Measurements from ENCODE around the gene PLCL2.
"Not testable (repeated sequence)": the region's sequence is repeated elsewhere in the genome, so short reads cannot be mapped to it uniquely, and the experiment has no call there.

The PLCL2 gene

GRCh38 chr3:17121336-17121735 lies 236.6 kb downstream of the PLCL2 start:
- DNase-seq: no peak
- in situ Hi-C loops (cut with MboI; ENCODE audit: low pct_unique_long_range_greater_than_20kb, low sequenced_read_pairs): no loop called here

GRCh38 chr3:17122758-17123157 lies 238.0 kb downstream of the PLCL2 start:
- DNase-seq: no peak
- in situ Hi-C loops (cut with MboI; ENCODE audit: low pct_unique_long_range_greater_than_20kb, low sequenced_read_pairs): no loop called here

GRCh38 chr3:17125738-17126442 lies 241.1 kb downstream of the PLCL2 start:
- no peak for DNase-seq
- in situ Hi-C loops (cut with MboI; ENCODE audit: low pct_unique_long_range_greater_than_20kb, low sequenced_read_pairs): no loop called here

- DNase-seq; in situ Hi-C loops (cut with MboI; ENCODE audit: low pct_unique_long_range_greater_than_20kb, low sequenced_read_pairs): not testable (repeated sequence)
Observed at GRCh38 chr3:17128671-17129070, 243.9 kb downstream of the PLCL2 start.

GRCh38 chr3:17129556-17129955 lies 244.8 kb downstream of the PLCL2 start:
- in situ Hi-C loops (cut with MboI; ENCODE audit: low pct_unique_long_range_greater_than_20kb, low sequenced_read_pairs): no loop called here
- DNase-seq: no peak

GRCh38 chr3:17130956-17131355 lies 246.2 kb downstream of the PLCL2 start:
- no peak for DNase-seq
- in situ Hi-C loops (cut with MboI; ENCODE audit: low pct_unique_long_range_greater_than_20kb, low sequenced_read_pairs): no loop called here

GRCh38 chr3:17132286-17133115 lies 247.7 kb downstream of the PLCL2 start:
- in situ Hi-C loops (cut with MboI; ENCODE audit: low pct_unique_long_range_greater_than_20kb, low sequenced_read_pairs): no loop called here
- DNase-seq: no peak

- DNase-seq: no peak
- in situ Hi-C loops (cut with MboI; ENCODE audit: low pct_unique_long_range_greater_than_20kb, low sequenced_read_pairs): no loop called here
Observed at GRCh38 chr3:17133632-17134545, 249.1 kb downstream of the PLCL2 start.

GRCh38 chr3:17135696-17136095 lies 250.9 kb downstream of the PLCL2 start:
- in situ Hi-C loops (cut with MboI; ENCODE audit: low pct_unique_long_range_greater_than_20kb, low sequenced_read_pairs): no loop called here
- no peak for DNase-seq

GRCh38 chr3:17136136-17136721 lies 251.5 kb downstream of the PLCL2 start:
- in situ Hi-C loops (cut with MboI; ENCODE audit: low pct_unique_long_range_greater_than_20kb, low sequenced_read_pairs): no loop called here
- no peak for DNase-seq

GRCh38 chr3:17137321-17137826 lies 252.6 kb downstream of the PLCL2 start:
- in situ Hi-C loops (cut with MboI; ENCODE audit: low pct_unique_long_range_greater_than_20kb, low sequenced_read_pairs): no loop called here

GRCh38 chr3:17138246-17139039 lies 253.7 kb downstream of the PLCL2 start:
- no peak for DNase-seq
- in situ Hi-C loops (cut with MboI; ENCODE audit: low pct_unique_long_range_greater_than_20kb, low sequenced_read_pairs): no loop called here

More at GRCh38 chr3:17137321-17137826, 252.6 kb downstream of the PLCL2 start:
- DNase-seq: no peak
